ENCODE measurements around the gene LRRC45.

LRRC45 gene

DNA sequence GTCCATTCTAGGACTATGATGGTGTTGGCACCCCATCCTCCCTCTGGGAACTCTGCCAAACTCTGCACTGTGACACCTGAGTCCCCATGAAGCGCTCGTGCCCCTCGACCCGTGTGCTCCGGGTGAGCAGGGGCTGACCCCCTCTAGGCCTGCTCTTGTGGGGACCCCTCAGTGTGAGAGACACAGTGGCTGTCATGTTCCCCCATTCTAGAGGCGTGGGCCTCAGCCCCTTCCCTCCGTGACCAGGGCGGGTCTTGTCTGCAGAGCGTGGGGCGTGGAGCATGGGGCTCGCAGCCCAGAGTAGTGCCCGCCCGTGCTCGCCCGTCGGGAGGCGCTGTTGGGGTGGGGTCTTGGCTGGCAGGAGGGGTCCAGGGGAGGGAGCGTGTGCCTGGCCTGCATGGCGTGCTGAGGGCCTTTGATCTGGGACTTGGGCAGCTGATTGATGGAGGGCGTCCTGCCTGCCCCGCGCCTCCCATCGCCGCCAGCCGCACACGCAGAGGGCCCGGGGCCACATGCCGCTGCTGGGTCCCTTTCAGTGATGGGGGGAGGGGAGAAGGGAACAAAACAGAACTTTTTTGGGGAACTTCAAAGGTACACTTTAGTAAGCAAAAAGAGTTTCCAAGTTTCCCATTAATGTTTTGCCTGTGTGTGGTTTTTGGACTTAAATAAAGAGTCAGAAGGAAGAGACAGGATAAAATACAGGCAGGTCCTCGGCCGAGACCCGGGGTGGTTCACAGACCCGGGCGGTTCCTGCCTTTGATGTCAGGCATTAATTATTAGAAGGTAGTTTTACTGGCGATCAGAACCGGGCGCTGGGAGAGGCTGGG is 22.9 kb upstream of the LRRC45 start:
- Histone ChIP-seq H3K36me3 (ENCODE audit: control insufficient read depth, low read length) (no peaks in the 10 kb centered on the region), H3K4me1 (ENCODE audit: control insufficient read depth, low read length) (no peaks in the 10 kb centered on the region), H3K4me3 (ENCODE audit: low read length) (no peak overlapping the region), H3K9me3 (ENCODE audit: control insufficient read depth, insufficient read depth, low read length) (no peaks in the 10 kb centered on the region), H3K79me2 (ENCODE audit: control insufficient read depth, low read length) (no peaks in the 10 kb centered on the region), H3F3A (ENCODE audit: control insufficient read depth, insufficient read depth) (no peaks in the 10 kb centered on the region), H3K27me3 (ENCODE audit: control insufficient read depth, low read length) (no peaks in the 10 kb centered on the region), H3K9me2 (replicated peaks; ENCODE audit: control insufficient read depth, low read length) (no peaks in the 10 kb centered on the region), H3K4me2 (ENCODE audit: low read length) (no peak overlapping the region), H3K27ac (ENCODE audit: low read depth, low read length) (no peak overlapping the region), H4K20me1 (ENCODE audit: control insufficient read depth, insufficient read depth, low read depth, low read length) (no peaks in the 10 kb centered on the region)
- TF ChIP-seq, protein P1, sequence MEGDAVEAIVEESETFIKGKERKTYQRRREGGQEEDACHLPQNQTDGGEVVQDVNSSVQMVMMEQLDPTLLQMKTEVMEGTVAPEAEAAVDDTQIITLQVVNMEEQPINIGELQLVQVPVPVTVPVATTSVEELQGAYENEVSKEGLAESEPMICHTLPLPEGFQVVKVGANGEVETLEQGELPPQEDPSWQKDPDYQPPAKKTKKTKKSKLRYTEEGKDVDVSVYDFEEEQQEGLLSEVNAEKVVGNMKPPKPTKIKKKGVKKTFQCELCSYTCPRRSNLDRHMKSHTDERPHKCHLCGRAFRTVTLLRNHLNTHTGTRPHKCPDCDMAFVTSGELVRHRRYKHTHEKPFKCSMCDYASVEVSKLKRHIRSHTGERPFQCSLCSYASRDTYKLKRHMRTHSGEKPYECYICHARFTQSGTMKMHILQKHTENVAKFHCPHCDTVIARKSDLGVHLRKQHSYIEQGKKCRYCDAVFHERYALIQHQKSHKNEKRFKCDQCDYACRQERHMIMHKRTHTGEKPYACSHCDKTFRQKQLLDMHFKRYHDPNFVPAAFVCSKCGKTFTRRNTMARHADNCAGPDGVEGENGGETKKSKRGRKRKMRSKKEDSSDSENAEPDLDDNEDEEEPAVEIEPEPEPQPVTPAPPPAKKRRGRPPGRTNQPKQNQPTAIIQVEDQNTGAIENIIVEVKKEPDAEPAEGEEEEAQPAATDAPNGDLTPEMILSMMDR (IDR thresholded peaks at IDR 0.05; ENCODE audit: low read depth, low read length, poor library complexity, severe bottlenecking): no peak

DNA sequence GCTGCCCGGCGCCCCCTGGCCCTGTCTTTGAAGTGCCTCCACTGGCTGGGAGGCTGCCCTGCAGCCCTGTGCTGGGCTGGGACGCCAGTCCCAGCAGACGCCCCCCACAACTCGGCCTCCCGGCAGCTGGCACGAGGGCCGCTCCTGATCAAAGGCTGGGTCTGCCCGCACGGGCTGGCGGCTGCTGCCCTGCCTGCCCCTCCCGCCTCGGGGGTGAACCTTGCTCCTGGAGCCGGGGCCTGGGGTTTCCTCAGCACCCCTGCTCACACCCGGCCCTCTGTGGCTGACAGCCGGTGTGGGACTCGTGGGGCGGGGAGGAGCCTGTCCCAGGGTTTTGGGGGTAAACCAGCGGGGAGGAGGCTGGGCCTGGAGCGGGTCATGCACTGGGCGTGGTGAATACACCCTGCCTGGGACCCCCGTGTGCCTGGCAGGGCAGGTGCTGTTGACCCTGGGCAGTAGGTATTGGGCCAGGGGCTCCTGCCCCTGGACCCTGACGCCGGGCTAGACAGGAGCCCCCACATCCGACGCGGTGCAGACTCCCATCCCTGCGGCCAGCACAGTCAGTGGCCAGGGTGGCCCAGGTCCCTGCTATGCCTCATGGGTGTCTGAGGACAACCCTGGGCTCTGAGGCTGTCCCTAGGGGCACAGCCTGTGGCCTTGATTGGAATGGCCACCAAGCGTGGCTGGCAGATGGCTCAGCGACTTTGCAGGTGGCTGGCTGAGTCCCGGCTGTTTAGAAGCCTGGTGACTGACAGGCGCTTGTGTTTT is 22.1 kb upstream of the LRRC45 start:
- Histone ChIP-seq H3F3A (ENCODE audit: control insufficient read depth, insufficient read depth) (no peaks in the 10 kb centered on the region), H3K4me3 (ENCODE audit: low read length) (no peak overlapping the region), H3K36me3 (ENCODE audit: control insufficient read depth, low read length) (no peaks in the 10 kb centered on the region), H3K4me2 (ENCODE audit: low read length) (no peak overlapping the region), H4K20me1 (ENCODE audit: control insufficient read depth, insufficient read depth, low read depth, low read length) (no peaks in the 10 kb centered on the region), H3K9me3 (ENCODE audit: control insufficient read depth, insufficient read depth, low read length) (no peaks in the 10 kb centered on the region), H3K79me2 (ENCODE audit: control insufficient read depth, low read length) (no peaks in the 10 kb centered on the region), H3K27ac (ENCODE audit: low read depth, low read length) (no peak overlapping the region), H3K27me3 (ENCODE audit: control insufficient read depth, low read length) (no peaks in the 10 kb centered on the region), H3K4me1 (ENCODE audit: control insufficient read depth, low read length) (no peaks in the 10 kb centered on the region), H3K9me2 (replicated peaks; ENCODE audit: control insufficient read depth, low read length) (no peaks in the 10 kb centered on the region)
- TF ChIP-seq, protein P1 (IDR thresholded peaks at IDR 0.05; ENCODE audit: low read depth, low read length, poor library complexity, severe bottlenecking): no peak
- TF ChIP-seq EZH2phosphoT487 (IDR thresholded peaks at IDR 0.05; ENCODE audit: borderline replicate concordance, low read length): no peak

DNA sequence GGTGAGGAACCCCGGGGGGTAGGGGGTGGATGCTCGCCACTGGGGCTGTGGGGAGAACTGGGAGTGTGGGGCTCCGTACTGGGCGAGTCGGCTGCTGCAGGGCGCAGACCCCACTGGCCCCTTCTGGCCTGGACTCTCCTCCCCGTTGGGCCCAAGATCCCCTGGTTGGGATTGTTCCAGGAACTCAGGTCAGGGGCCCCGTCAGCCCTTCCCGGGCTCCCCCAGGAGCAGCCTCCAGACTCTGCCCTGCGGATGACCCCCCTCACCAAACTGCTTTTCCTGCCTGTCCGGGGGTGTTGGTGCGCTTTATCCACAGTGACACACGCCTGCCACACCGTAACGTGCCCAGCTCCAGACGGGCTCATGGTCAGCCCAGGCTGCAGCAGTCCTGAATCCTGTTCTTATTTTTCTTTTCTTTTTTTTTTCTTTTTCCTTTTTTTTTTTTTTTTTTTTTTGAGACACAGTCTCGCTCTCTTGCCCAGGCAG is 21.5 kb upstream of the LRRC45 start:
- no peaks in the 10 kb centered on the region for H3K27me3 ChIP-seq (ENCODE audit: control insufficient read depth, low read length)
- H3K27ac ChIP-seq (ENCODE audit: low read depth, low read length): no peak overlapping the region
- no peaks in the 10 kb centered on the region for H4K20me1 ChIP-seq (ENCODE audit: control insufficient read depth, insufficient read depth, low read depth, low read length)
- TF ChIP-seq EZH2phosphoT487 (IDR thresholded peaks at IDR 0.05; ENCODE audit: borderline replicate concordance, low read length): no peak
- TF ChIP-seq, protein P1 (IDR thresholded peaks at IDR 0.05; ENCODE audit: low read depth, low read length, poor library complexity, severe bottlenecking): no peak
- H3K36me3 ChIP-seq (ENCODE audit: control insufficient read depth, low read length): no peaks in the 10 kb centered on the region
- no peaks in the 10 kb centered on the region for H3K9me3 ChIP-seq (ENCODE audit: control insufficient read depth, insufficient read depth, low read length)
- H3K4me3 ChIP-seq (ENCODE audit: low read length): no peak overlapping the region
- no peak overlapping the region for H3K4me2 ChIP-seq (ENCODE audit: low read length)
- no peaks in the 10 kb centered on the region for H3K4me1 ChIP-seq (ENCODE audit: control insufficient read depth, low read length)
- H3K79me2 ChIP-seq (ENCODE audit: control insufficient read depth, low read length): no peaks in the 10 kb centered on the region
- H3F3A ChIP-seq (ENCODE audit: control insufficient read depth, insufficient read depth): no peaks in the 10 kb centered on the region
- H3K9me2 ChIP-seq (replicated peaks; ENCODE audit: control insufficient read depth, low read length): no peaks in the 10 kb centered on the region
